Measurements from ENCODE around the gene MED12L. TPM values are rescaled to one million over a fixed set of nuclear protein-coding genes. Genes with fewer than 3 reads are reported as not detected.

MED12L gene
- total RNA-seq, 2 experiments from 2014 or later: 12.6 to 32.7 TPM

- H3K4me1 ChIP-seq (ENCODE audit: insufficient read depth, low read length, poor library complexity, severe bottlenecking): no peaks in the 10 kb centered on the region
- no peaks in the 10 kb centered on the region for H3K9me2 ChIP-seq (ENCODE audit: insufficient read depth, low read length)
- ChIA-PET CTCF (ENCODE audit: unreplicated experiment) (no interaction called here), POLR2A (no interaction called here)
- H3K9me3 ChIP-seq (ENCODE audit: low read length): no peaks in the 10 kb centered on the region
- no peak overlapping the region for H2AFZ ChIP-seq (ENCODE audit: low read length)
- DNase-seq (ENCODE audit: low spot score): no peak
- 0 out of 2 replicates have a peak, but pooled peaks cover 4% of the 10 kb centered on the region for H3K36me3 ChIP-seq (ENCODE audit: insufficient read depth, low read length)
- H4K20me1 ChIP-seq (ENCODE audit: insufficient read depth, low read length): no peaks in the 10 kb centered on the region
- TF ChIP-seq EZH2phosphoT487 (IDR thresholded peaks at IDR 0.05; ENCODE audit: borderline replicate concordance, low read depth, low read length) (no peak), CTCF (conservative IDR thresholded peaks at IDR 0.05; ENCODE audit: low read length) (no peak)
- BruUV-seq (replicated peaks): no TSS peak
- no peak overlapping the region for H3K4me3 ChIP-seq (ENCODE audit: low read depth, low read length, poor library complexity, severe bottlenecking)
- H3K27ac ChIP-seq (ENCODE audit: low read depth, low read length, poor library complexity, severe bottlenecking): no peak overlapping the region
- no peak overlapping the region for H3K4me2 ChIP-seq (ENCODE audit: low read length)
- intact Hi-C loops (cut with micrococcal nuclease; ENCODE audit: unreplicated experiment): loop anchor here (10.0 kb wide), 1 partner anchor 482 kb away; no protein-coding TSS in a partner anchor
- H3K79me2 ChIP-seq (ENCODE audit: insufficient read depth, low read depth, low read length): no peaks in the 10 kb centered on the region
Observed at GRCh38 chr3:151432616-151433372, 347.3 kb downstream of the MED12L start.

- H3K9me2 ChIP-seq (ENCODE audit: insufficient read depth, low read length): no peaks in the 10 kb centered on the region
- H3K36me3 ChIP-seq (ENCODE audit: insufficient read depth, low read length): 0 out of 2 replicates have a peak, but pooled peaks cover 4% of the 10 kb centered on the region
- no peak overlapping the region for H3K4me2 ChIP-seq (ENCODE audit: low read length)
- no peaks in the 10 kb centered on the region for H3K4me1 ChIP-seq (ENCODE audit: insufficient read depth, low read length, poor library complexity, severe bottlenecking)
- H3K79me2 ChIP-seq (ENCODE audit: insufficient read depth, low read depth, low read length): no peaks in the 10 kb centered on the region
- POLR2A ChIA-PET: interaction anchor here (0.8 to 1.4 kb wide), 2 partner anchors 10 to 15 kb away, joined by 3 read pairs; no protein-coding TSS in a partner anchor
- no peak overlapping the region for H3K4me3 ChIP-seq (ENCODE audit: low read depth, low read length, poor library complexity, severe bottlenecking)
- DNase-seq (ENCODE audit: low spot score): no peak
- no peaks in the 10 kb centered on the region for H3K9me3 ChIP-seq (ENCODE audit: low read length)
- H4K20me1 ChIP-seq (ENCODE audit: insufficient read depth, low read length): no peaks in the 10 kb centered on the region
- TF ChIP-seq EZH2phosphoT487 (IDR thresholded peaks at IDR 0.05; ENCODE audit: borderline replicate concordance, low read depth, low read length): no peak
- TF ChIP-seq CTCF (conservative IDR thresholded peaks at IDR 0.05; ENCODE audit: low read length): no peak
- CTCF ChIA-PET (ENCODE audit: unreplicated experiment): no interaction called here
- H2AFZ ChIP-seq (ENCODE audit: low read length): no peak overlapping the region
- intact Hi-C loops (cut with micrococcal nuclease; ENCODE audit: unreplicated experiment): loop anchor here (10.0 kb wide), 1 partner anchor 480 kb away; no protein-coding TSS in a partner anchor
- no TSS peak for BruUV-seq (replicated peaks)
- H3K27ac ChIP-seq (ENCODE audit: low read depth, low read length, poor library complexity, severe bottlenecking): no peak overlapping the region
Observed at GRCh38 chr3:151434151-151434890, 348.9 kb downstream of the MED12L start.

All from OCI-LY7 (cell line).